Heart right ventricle (tissue), 16 donors: Measurements from ENCODE around the gene DRC1. TPM values are rescaled to one million over a fixed set of nuclear protein-coding genes. Genes with fewer than 3 reads are reported as not detected.
"Not testable (repeated sequence)": the region's sequence is repeated elsewhere in the genome, so short reads cannot be mapped to it uniquely, and the experiment has no call there.

Experiments used
- ATAC-seq, 8 donors: fragments of 200-7000 bp; cut with Tn5 transposase; one replicate each; pipeline ENCODE4 v1.9.1; 2020; ENCODE audit warnings: mild to moderate bottlenecking in 8 of 8, moderate library complexity in 8 of 8, moderate number of reproducible peaks in 1 of 8
- DNase-seq, 2 donors: peaks; one replicate each; pipeline ENCODE4 v3.0.0-alpha.2; 2020
- H3K27ac ChIP-seq, 10 donors: fragments of 200-600 bp; sonication (generic) in 2 of 10; one replicate each; pipeline versions ENCODE4 v1.5.0 to v1.8.0; 2020 to 2022; ENCODE audit warnings: mild to moderate bottlenecking in 3 of 10
- H3K27me3 ChIP-seq, 7 donors: fragments of 200-600 bp; one replicate each; pipeline ENCODE4 v1.8.0; 2021 to 2022; ENCODE audit warnings: mild to moderate bottlenecking in 2 of 7
- H3K36me3 ChIP-seq, 9 donors: fragments of 200-600 bp; sonication (generic) in 1 of 9; one replicate each; pipeline versions ENCODE4 v1.5.0 to v1.8.0; 2020 to 2022; ENCODE audit warnings: mild to moderate bottlenecking in 2 of 9
- H3K4me1 ChIP-seq, 9 donors: fragments of 200-600 bp; sonication (generic) in 1 of 9; one replicate each; pipeline versions ENCODE4 v1.5.0 to v1.8.0; 2020 to 2022; ENCODE audit warnings: mild to moderate bottlenecking in 4 of 9
- H3K4me3 ChIP-seq, 10 donors: fragments of 200-600 bp; sonication (generic) in 2 of 10; one replicate each; pipeline versions ENCODE4 v1.5.0 to v1.8.0; 2020 to 2022; ENCODE audit warnings: mild to moderate bottlenecking in 7 of 10, moderate library complexity in 2 of 10
- H3K9me3 ChIP-seq, 11 donors: fragments of 200-600 bp in 10 of 11; sonication (generic) in 2 of 11; one replicate each; pipeline versions ENCODE4 v1.5.0 to v1.8.0; 2013 to 2022; ENCODE audit warnings: mild to moderate bottlenecking in 2 of 11, control low read depth in 1 of 11, moderate library complexity in 1 of 11
- CTCF ChIP-seq, 9 donors: fragments of 200-600 bp; sonication (generic) in 2 of 9; IDR thresholded peaks; one replicate each; pipeline versions ENCODE4 v1.5.0 to v1.8.0; 2021 to 2022; ENCODE audit warnings: antibody characterized with exemption in 9 of 9, mild to moderate bottlenecking in 5 of 9, moderate library complexity in 1 of 9
- WGBS, 2 donors: extraction: QIAGEN DNeasy Blood & Tissue Kit; methylation state at CpG; one replicate each; pipeline ENCODE4 v1.1.7; 2013; ENCODE audit warnings: inconsistent platforms in 1 of 2; 5-methylcytosine and 5-hydroxymethylcytosine counted together
- intact Hi-C, 10 donors: fragments of 100-400 bp; cut with DNase I; formaldehyde crosslinking; loops; one replicate each; pipeline versions ENCODE4 v1.11.1 to v1.14.2; 2022
- polyA plus RNA-seq, 2 donors: library from polyadenylated mRNA; stranded (reverse); fragments of 200-250 nt; gene quantifications; one replicate each; pipeline ENCODE4 v1.2.3, GENCODE V29; 2013
- total RNA-seq, 10 donors: library from RNA; stranded (reverse); fragmentation: NEBNext Ultra II Directional in 3 of 10; extraction: Animal tissue kit (Norgen Biotek cat#: 25700) in 3 of 10; gene quantifications; one replicate each; pipeline versions ENCODE4 v1.2.1 to v1.2.4, GENCODE V29; 2021 to 2023
- donor health status: Arrhythmogenic right ventricular cardiomyopathy.
- donor health status: ischemic (EF 13 %, LVEDD 7.1; RV severe dilation, severe dysfunction).
- donor health status: healthy with polysubstance abuse.
- donor health status: DM: no; HTN: yes; CAD: no.
- donor health status: DM: no; HTN: no; CAD: no.
- donor health status: ischemic (EF 25% LVEDD 6.9; RV normal size, moderate dysfunction).
- donor health status: ischemic (EF 25% LVEDD 5.7; RV mildly dilated, moderate dysfunction).
- donor health status: healthy.
- donor health status: DM: yes; HTN: yes; CAD: no.
- donor health status: Ischemic cardiomyopathy.
- donor health status: ischemic (EF 35%, LVEDD 5.7; RV mildly dilated, moderate dysfunction).
- donor health status: nonischemic (EF 11% LVEDD 7.7; RV severe dilation, severe dysfunction).
- donor health status: DM: yes; HTN: yes; CAD: no.
- donor health status: PGD.
- donor health status: ischemic (EF 29% LVEDD 5.4; RV normal size, mild dysfunction).
- donor health status: nonischemic (EF 23%, LVEDD 6.1; RV moderate dilation, normal function).

The DRC1 gene
- total and polyA plus RNA-seq, 12 donors: 0.06 to 0.37 (median 0.20) TPM; not detected in 8

- Histone ChIP-seq H3K9me3 (no peaks in the 10 kb centered on the region), H3K4me3 (no peak overlapping the region), H3K4me1 (no peaks in the 10 kb centered on the region), H3K27ac (no peak overlapping the region), H3K36me3 (peaks cover 0 to 39% (median 7%) of the 10 kb centered on the region in 9 donors), H3K27me3 (no peaks in the 10 kb centered on the region)
- WGBS, 2 donors: 78 to 98% methylated on average over 3 of the region's 3 CpGs
- TF ChIP-seq CTCF (IDR thresholded peaks at IDR 0.05): no peak
- DNase-seq (no peak), ATAC-seq (no peak)
- intact Hi-C loops: no loop called here
These were observed 37.8 kb upstream of the DRC1 start for GRCh38 chr2:26363958-26364357.

GRCh38 chr2:26364669-26365068 lies 37.1 kb upstream of the DRC1 start:
- Histone ChIP-seq H3K4me3 (no peak overlapping the region), H3K27me3 (no peaks in the 10 kb centered on the region), H3K27ac (no peak overlapping the region), H3K4me1 (peaks cover 0 to 5% (median 0%) of the 10 kb centered on the region in 9 donors), H3K36me3 (peaks cover 0 to 44% (median 7%) of the 10 kb centered on the region in 9 donors), H3K9me3 (no peaks in the 10 kb centered on the region)
- intact Hi-C loops: no loop called here
- ATAC-seq (no peak), DNase-seq (no peak)
- WGBS, 2 donors: 89 to 92% methylated on average over 4 of the region's 4 CpGs
- TF ChIP-seq CTCF (IDR thresholded peaks at IDR 0.05): no peak

GRCh38 chr2:26366957-26367356 lies 34.8 kb upstream of the DRC1 start:
- Histone ChIP-seq H3K4me1 (peaks cover 0 to 5% (median 0%) of the 10 kb centered on the region in 9 donors), H3K27ac (no peak overlapping the region), H3K36me3 (peaks cover 0 to 44% (median 7%) of the 10 kb centered on the region in 9 donors), H3K27me3 (no peaks in the 10 kb centered on the region), H3K4me3 (no peak overlapping the region), H3K9me3 (no peaks in the 10 kb centered on the region)
- intact Hi-C loops: no loop called here
- no peak for TF ChIP-seq CTCF (IDR thresholded peaks at IDR 0.05)
- DNase-seq: no peak
- no peak for ATAC-seq
- 93 to 94% methylated on average over 5 of the region's 5 CpGs for WGBS, 2 donors

GRCh38 chr2:26369664-26370063 lies 32.1 kb upstream of the DRC1 start:
- 17 to 33% methylated on average over 2 of the region's 2 CpGs for WGBS, 2 donors
- H3K9me3 ChIP-seq, H3K27ac ChIP-seq, ATAC-seq, H3K4me3 ChIP-seq, intact Hi-C loops, H3K4me1 ChIP-seq, H3K27me3 ChIP-seq, DNase-seq: not testable (repeated sequence)
- H3K36me3 ChIP-seq: peaks cover 0 to 72% (median 7%) of the 10 kb centered on the region in 9 donors

- H3K27ac ChIP-seq, H3K9me3 ChIP-seq, H3K4me3 ChIP-seq, ATAC-seq, DNase-seq, H3K4me1 ChIP-seq, H3K27me3 ChIP-seq, intact Hi-C loops: not testable (repeated sequence)
- WGBS, 2 donors: 93 to 97% methylated on average over 7 to 10 of the region's 31 CpGs
- peaks cover 0 to 75% (median 7%) of the 10 kb centered on the region in 9 donors for H3K36me3 ChIP-seq
These were observed 30.8 kb upstream of the DRC1 start for GRCh38 chr2:26370909-26371308.
